Measurements from ENCODE around the gene GAS2. TPM values are rescaled to one million over a fixed set of nuclear protein-coding genes. Genes with fewer than 3 reads are reported as not detected.

The GAS2 gene
- total and polyA plus RNA-seq, 2 of the 4 experiments (the other 2 are of a cell fraction), result 0.51 to 0.90 TPM

GRCh38 chr11:22699388-22699787, 33.0 kb downstream of the GAS2 start:
- dilution Hi-C loops (cut with HindIII; ENCODE audit: low sequenced_read_pairs, unreplicated experiment), result no loop called here
- intact Hi-C loops (cut with micrococcal nuclease), result no loop called here
- no CpG with 5 or more reads among the region's 1 CpG for WGBS, 2 experiments (ENCODE audit: extremely low coverage in 2 of 2, insufficient read length in 1 of 2)
- Histone ChIP-seq H2AK5ac (ENCODE audit: low read depth, low read length) (no peak overlapping the region), H4K8ac (ENCODE audit: low read depth in 2 of 2, low read length in 2 of 2) (no peak overlapping the region), H3K79me1 (ENCODE audit: low read depth in 1 of 2, low read length in 2 of 2) (no peaks in the 10 kb centered on the region), H4K20me1 (ENCODE audit: insufficient read depth, low read length) (no peaks in the 10 kb centered on the region), H2BK5ac (ENCODE audit: low read depth, low read length, poor library complexity, severe bottlenecking) (no peak overlapping the region), H4K5ac (ENCODE audit: low read depth, low read length) (no peak overlapping the region), H3K9me1 (ENCODE audit: insufficient read depth, low read length) (no peaks in the 10 kb centered on the region), H3K4me3 (ENCODE audit: insufficient read depth, low read depth, low read length) (no peak overlapping the region), H3K27ac (ENCODE audit: insufficient read depth, low read length) (no peak overlapping the region), H3K9me3 (ENCODE audit: control insufficient read depth, insufficient read depth, low read length) (no peaks in the 10 kb centered on the region), H3K18ac (ENCODE audit: low read depth, low read length) (no peak overlapping the region), H3K14ac (replicated peaks; ENCODE audit: low read depth, low read length) (no peak overlapping the region), H2BK120ac (ENCODE audit: low read depth, low read length) (no peak overlapping the region), H3K56ac (ENCODE audit: extremely low read depth, insufficient read depth, low read length) (no peak overlapping the region), H3K27me3 (ENCODE audit: control insufficient read depth, insufficient read depth, low read length) (no peaks in the 10 kb centered on the region), H3K36me3 (ENCODE audit: control insufficient read depth, insufficient read depth, low read length) (no peaks in the 10 kb centered on the region), H3K4me1 (ENCODE audit: control insufficient read depth, insufficient read depth, low read length) (no peaks in the 10 kb centered on the region), H2AFZ (replicated peaks; ENCODE audit: low read length, poor library complexity) (no peak overlapping the region), H2BK20ac (ENCODE audit: low read depth, low read length) (no peak overlapping the region), H3K9ac (ENCODE audit: low read depth, low read length) (no peak overlapping the region), H2BK15ac (ENCODE audit: low read depth, low read length) (no peak overlapping the region), H4K91ac (ENCODE audit: insufficient read depth, low read depth, low read length) (no peak overlapping the region), H3K23ac (ENCODE audit: low read depth, low read length) (no peak overlapping the region), H3K4me2 (ENCODE audit: low read depth, low read length) (no peak overlapping the region), H2AK9ac (replicated peaks; ENCODE audit: low read depth, low read length, poor library complexity) (no peak overlapping the region), H3K4ac (ENCODE audit: low read depth, low read length) (no peak overlapping the region)
- in situ Hi-C loops (cut with MboI; ENCODE audit: low sequenced_read_pairs), result no loop called here
- no peak for TF ChIP-seq SMC3 (IDR thresholded peaks at IDR 0.05; ENCODE audit: low read depth, low read length)
- no peak for TF ChIP-seq CEBPB (IDR thresholded peaks at IDR 0.05; ENCODE audit: low read depth, low read length)
- no peak for TF ChIP-seq BHLHE40 (IDR thresholded peaks at IDR 0.05; ENCODE audit: low read depth, low read length)
- no peak for TF ChIP-seq NFE2L2 (IDR thresholded peaks at IDR 0.05; ENCODE audit: low read depth, low read length)
- no peak for TF ChIP-seq RFX5 (IDR thresholded peaks at IDR 0.05; ENCODE audit: low read depth, low read length)
- TF ChIP-seq FOS (IDR thresholded peaks at IDR 0.05; ENCODE audit: low read depth, low read length), result no peak
- TF ChIP-seq RCOR1 (IDR thresholded peaks at IDR 0.05; ENCODE audit: insufficient replicate concordance, low read length), result no peak
- TF ChIP-seq MAZ (IDR thresholded peaks at IDR 0.05; ENCODE audit: borderline replicate concordance, low read depth, low read length), result no peak
- no peak for TF ChIP-seq MAFK (IDR thresholded peaks at IDR 0.05; ENCODE audit: low read depth, low read length)
- TF ChIP-seq USF2 (IDR thresholded peaks at IDR 0.05; ENCODE audit: low read depth, low read length), result no peak
- no peak for TF ChIP-seq RAD21 (IDR thresholded peaks at IDR 0.05; ENCODE audit: low read length)
- no peak for TF ChIP-seq CHD1 (IDR thresholded peaks at IDR 0.05; ENCODE audit: low read depth, low read length)
- no peak for TF ChIP-seq POLR2A (IDR thresholded peaks at IDR 0.05; ENCODE audit: low read depth, low read length)
- no peak for TF ChIP-seq CTCF (conservative IDR thresholded peaks at IDR 0.05; ENCODE audit: low read depth, low read length)
- TF ChIP-seq MXI1 (IDR thresholded peaks at IDR 0.05; ENCODE audit: borderline replicate concordance, low read depth, low read length), result no peak
- ChIA-PET POLR2A (ENCODE audit: unreplicated experiment) (no interaction called here), CTCF (no interaction called here)
- ATAC-seq (ENCODE audit: low read depth), result no peak
- BruUV-seq (replicated peaks), result no TSS peak
- DNase-seq, result no peak

Data from IMR-90 (cell line).